Measurements from ENCODE around the gene RHOT2.
A peak's percentile ranks its signal among the peaks of the same experiment; 100 is the strongest.

Gene RHOT2

GRCh38 chr16:632486-633335, 35.2 kb upstream of the RHOT2 start:
- DNase-seq (ENCODE audit: low spot score) = no peak

GRCh38 chr16:633336-634050, 34.4 kb upstream of the RHOT2 start:
- no peak for DNase-seq (ENCODE audit: low spot score)

GRCh38 chr16:634051-634670, 33.8 kb upstream of the RHOT2 start:
- DNase-seq (ENCODE audit: low spot score) = no peak

GRCh38 chr16:634996-635395, 32.9 kb upstream of the RHOT2 start:
- no peak for DNase-seq (ENCODE audit: low spot score)

- DNase-seq (ENCODE audit: low spot score) = no peak
Observed at GRCh38 chr16:635573-636205, 32.2 kb upstream of the RHOT2 start.

GRCh38 chr16:636206-637080, 31.5 kb upstream of the RHOT2 start, which contains the start of gene METTL26:
TSS of gene METTL26 (minus strand) at chr16:636305. CDS start at chr16:636290, 15 bp downstream.
- DNase-seq (ENCODE audit: low spot score) = peak; percentile 96

- peak; percentile 81 for DNase-seq (ENCODE audit: low spot score)
Observed at GRCh38 chr16:637081-638018, 30.6 kb upstream of the RHOT2 start.

GRCh38 chr16:638034-638543, 29.8 kb upstream of the RHOT2 start:
- DNase-seq (ENCODE audit: low spot score) = peak; percentile 73

GRCh38 chr16:638836-639235, 29.1 kb upstream of the RHOT2 start:
- no peak for DNase-seq (ENCODE audit: low spot score)

- no peak for DNase-seq (ENCODE audit: low spot score)
Observed at GRCh38 chr16:640614-641013, 27.3 kb upstream of the RHOT2 start.

- peak; percentile 81 for DNase-seq (ENCODE audit: low spot score)
Observed at GRCh38 chr16:641326-642188, 26.4 kb upstream of the RHOT2 start, which contains the start of gene MCRIP2. TSS of gene MCRIP2 (plus strand) at chr16:641828. CDS start at chr16:641992, 164 bp downstream.

- DNase-seq (ENCODE audit: low spot score) = no peak
Observed at GRCh38 chr16:642189-643049, 25.5 kb upstream of the RHOT2 start.

GRCh38 chr16:643050-643368, 24.9 kb upstream of the RHOT2 start:
- no peak for DNase-seq (ENCODE audit: low spot score)

- DNase-seq (ENCODE audit: low spot score) = no peak
Observed at GRCh38 chr16:644556-644955, 23.4 kb upstream of the RHOT2 start.

GRCh38 chr16:645852-646678, 21.9 kb upstream of the RHOT2 start:
- DNase-seq (ENCODE audit: low spot score) = no peak

- DNase-seq (ENCODE audit: low spot score) = no peak
Observed at GRCh38 chr16:646679-647172, 21.2 kb upstream of the RHOT2 start.

Measured in cerebellar cortex (tissue), 1 donor.